ENCODE data around the gene NFATC1.

NFATC1 gene

GRCh38 chr18:79560861-79561210 is 165.1 kb downstream of the NFATC1 start:
- DNase-seq = no peak

GRCh38 chr18:79563949-79564348 is 168.2 kb downstream of the NFATC1 start:
- DNase-seq = no peak

- no peak for DNase-seq
These were observed 168.7 kb downstream of the NFATC1 start for GRCh38 chr18:79564441-79564840.

- DNase-seq = no peak
These were observed 171.2 kb downstream of the NFATC1 start for GRCh38 chr18:79566771-79567431.

- no peak for DNase-seq
These were observed 171.9 kb downstream of the NFATC1 start for GRCh38 chr18:79567481-79568147.

GRCh38 chr18:79568543-79569205 is 172.9 kb downstream of the NFATC1 start:
- no peak for DNase-seq

- DNase-seq = no peak
These were observed 174.0 kb downstream of the NFATC1 start for GRCh38 chr18:79569720-79570119.

- no peak for DNase-seq
These were observed 174.8 kb downstream of the NFATC1 start for GRCh38 chr18:79570266-79571201.

GRCh38 chr18:79571211-79572092 is 175.7 kb downstream of the NFATC1 start:
- DNase-seq = no peak

- DNase-seq = no peak
These were observed 176.5 kb downstream of the NFATC1 start for GRCh38 chr18:79572093-79572780.

- no peak for DNase-seq
These were observed 177.2 kb downstream of the NFATC1 start for GRCh38 chr18:79572848-79573451.

GRCh38 chr18:79573921-79574491 is 178.3 kb downstream of the NFATC1 start:
- no peak for DNase-seq

GRCh38 chr18:79574938-79575525 is 179.3 kb downstream of the NFATC1 start:
- no peak for DNase-seq

GRCh38 chr18:79575891-79576685 is 180.4 kb downstream of the NFATC1 start:
- DNase-seq = no peak

GRCh38 chr18:79576686-79577351 is 181.1 kb downstream of the NFATC1 start:
- DNase-seq = no peak

- no peak for DNase-seq
These were observed 182.0 kb downstream of the NFATC1 start for GRCh38 chr18:79577451-79578395.

All from activated CD4-positive, alpha-beta T cell treated with anti-CD3 and anti-CD28 coated beads for 4 hours (primary cell).